GM23248 (cell line): ENCODE measurements around the gene CD63.

ENCODE experiments used
- EZH2 ChIP-seq: fragments of 200-600 bp; sonication (generic); IDR thresholded peaks from 2 replicates; pipeline ENCODE4 v1.6.1; 2018; ENCODE audit warnings: antibody characterized with exemption, mild to moderate bottlenecking; ENCODE audit not compliant: insufficient read depth, poor library complexity, severe bottlenecking
- EZH2phosphoT487 ChIP-seq: fragments of 200-600 bp; sonication (generic); IDR thresholded peaks from 2 replicates; pipeline ENCODE4 v1.6.1; 2018; ENCODE audit warnings: antibody characterized with exemption, moderate library complexity, mild to moderate bottlenecking, low read depth; ENCODE audit not compliant: insufficient read depth

GRCh38 chr12:55733858-55734257 is 5.0 kb upstream of the CD63 start:
- TF ChIP-seq EZH2phosphoT487 (no peak), EZH2 (no peak)
